GM23338 (cell line): Measurements from ENCODE around the gene SMC4.

Source experiments
- CREB1 ChIP-seq: fragments of 250-450 bp; sonication (Bioruptor Pico); IDR thresholded peaks from 2 replicates; pipeline ENCODE4 v1.5.0; 2020; ENCODE audit warnings: low read depth, mild to moderate bottlenecking, moderate library complexity
- CTCF ChIP-seq, 2 experiments: fragments of 200-600 bp in 1 of 2; sonication (generic) in 1 of 2; conservative IDR thresholded peaks; 2 replicates each; pipeline versions ENCODE4 v1.5.1 to v1.6.1; 2016 to 2017; ENCODE audit warnings: antibody characterized with exemption in 2 of 2, low read depth in 2 of 2, mild to moderate bottlenecking in 2 of 2, moderate library complexity in 1 of 2
- EZH2 ChIP-seq: fragments of 200-600 bp; sonication (generic); IDR thresholded peaks from one replicate; pipeline ENCODE4 v1.8.0; 2017; ENCODE audit warnings: antibody characterized with exemption, mild to moderate bottlenecking, low read depth; ENCODE audit not compliant: unreplicated experiment
- EZH2phosphoT487 ChIP-seq: fragments of 200-600 bp; sonication (generic); IDR thresholded peaks from one replicate; pipeline ENCODE4 v1.8.1; 2018; ENCODE audit warnings: antibody characterized with exemption; ENCODE audit not compliant: unreplicated experiment

DNA sequence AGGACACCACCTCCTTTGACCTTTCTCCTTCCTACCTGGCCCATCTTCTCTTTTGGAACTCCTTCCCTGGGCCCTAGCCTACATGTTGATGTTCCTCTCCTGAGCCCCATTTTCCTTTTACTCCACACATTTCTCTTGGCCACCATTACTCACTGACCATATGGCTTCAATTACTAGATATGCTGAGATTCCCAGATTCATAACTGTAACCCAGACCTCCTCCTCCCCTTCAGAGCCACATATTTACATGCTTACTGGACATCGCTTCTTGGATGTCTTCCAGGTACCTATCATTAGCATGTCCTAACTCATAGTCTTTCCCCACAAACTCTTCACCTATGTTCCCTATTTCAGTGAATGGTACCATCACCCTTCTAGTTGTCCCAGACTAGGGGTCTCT is 74.5 kb downstream of the SMC4 start:
- TF ChIP-seq EZH2 (no peak), CTCF (conservative IDR thresholded peaks at IDR 0.05; ENCODE audit: low read depth in 2 of 2) (no peak), CREB1 (CRISPR knock-in tag) (no peak), EZH2phosphoT487 (no peak)
